Dedifferentiated amniotic fluid mesenchymal stem cell (primary cell): ENCODE measurements around the gene ERI3.
A peak's percentile ranks its signal among the peaks of the same experiment; 100 is the strongest.

ENCODE experiments used
- DNase-seq: peaks from one replicate; pipeline ENCODE4 v3.0.0-alpha.2; 2016; ENCODE audit errors: extremely low spot score

Gene ERI3

DNA sequence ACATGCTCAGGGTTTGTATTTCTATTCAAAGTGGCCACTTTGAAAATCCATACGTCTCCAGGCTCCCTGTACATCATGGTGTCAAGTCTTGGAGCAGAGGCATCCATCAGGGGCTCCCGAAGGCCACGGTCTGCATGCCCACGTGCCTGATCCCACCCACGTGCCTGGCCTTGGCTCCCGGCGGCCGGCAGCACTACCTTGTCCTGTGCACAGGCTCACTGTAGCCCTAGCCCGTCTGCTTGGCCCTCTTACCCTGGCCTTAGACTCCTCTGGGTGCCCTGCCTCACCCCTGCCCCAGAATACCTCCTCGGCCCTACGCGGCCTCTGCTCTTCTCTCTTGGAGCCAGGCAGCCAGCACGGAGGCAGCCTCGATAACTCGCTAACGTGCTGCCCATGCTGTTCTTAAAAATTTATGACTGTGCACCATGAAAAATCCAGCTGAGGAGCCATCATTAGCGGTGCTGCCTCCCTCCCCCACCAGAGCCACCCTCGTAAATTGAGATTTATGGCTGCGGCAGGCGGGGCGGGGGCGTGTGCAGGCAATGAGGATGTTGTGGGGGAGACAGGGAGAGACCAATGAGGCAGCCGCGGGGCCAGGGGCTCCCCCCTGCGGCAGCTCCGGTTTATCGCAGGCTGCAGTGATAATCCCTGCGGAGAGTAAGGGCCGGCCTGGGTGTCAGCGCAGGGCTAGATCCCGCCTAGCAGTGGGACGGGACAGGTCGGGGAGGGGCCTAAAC lies 117.2 kb downstream of the ERI3 start:
- no peak for DNase-seq

DNA sequence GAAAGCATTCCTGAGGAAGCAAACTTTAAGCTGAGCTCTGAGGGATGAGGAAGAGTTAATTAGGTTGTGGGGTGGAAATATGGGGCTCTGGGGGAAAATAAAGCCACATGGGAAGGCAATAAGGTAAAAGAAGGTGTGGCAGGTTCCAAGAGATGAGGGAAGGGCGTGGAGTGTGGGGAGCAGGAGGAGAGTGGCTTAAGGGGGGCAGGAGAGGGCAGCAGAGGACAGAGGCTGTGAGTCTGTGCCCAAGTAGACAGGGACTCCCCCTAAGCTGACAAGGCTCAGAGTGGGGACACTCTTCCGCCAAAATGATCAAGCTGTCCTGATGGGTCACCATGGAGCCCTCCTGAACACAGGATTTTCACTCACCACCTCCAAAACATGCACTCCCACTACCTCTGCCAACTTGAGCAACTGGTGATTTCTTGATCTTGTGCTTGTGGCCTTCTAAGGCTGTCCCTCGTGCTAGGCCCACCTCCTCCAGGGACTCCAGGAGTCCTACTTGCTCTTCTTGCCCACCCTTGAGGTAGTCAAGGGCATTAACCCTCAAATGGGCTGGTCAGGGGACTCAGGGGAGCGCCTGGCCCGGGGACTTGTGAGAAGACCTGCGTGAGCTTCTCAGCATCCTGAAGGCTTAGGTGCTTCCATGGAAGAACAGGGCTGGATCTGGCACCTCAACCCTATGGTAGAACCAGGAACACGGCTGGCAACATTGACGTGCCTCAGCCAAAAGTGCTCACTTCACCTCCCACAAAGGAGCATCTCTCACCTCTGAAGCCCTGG lies 118.4 kb downstream of the ERI3 start:
- no peak for DNase-seq

DNA sequence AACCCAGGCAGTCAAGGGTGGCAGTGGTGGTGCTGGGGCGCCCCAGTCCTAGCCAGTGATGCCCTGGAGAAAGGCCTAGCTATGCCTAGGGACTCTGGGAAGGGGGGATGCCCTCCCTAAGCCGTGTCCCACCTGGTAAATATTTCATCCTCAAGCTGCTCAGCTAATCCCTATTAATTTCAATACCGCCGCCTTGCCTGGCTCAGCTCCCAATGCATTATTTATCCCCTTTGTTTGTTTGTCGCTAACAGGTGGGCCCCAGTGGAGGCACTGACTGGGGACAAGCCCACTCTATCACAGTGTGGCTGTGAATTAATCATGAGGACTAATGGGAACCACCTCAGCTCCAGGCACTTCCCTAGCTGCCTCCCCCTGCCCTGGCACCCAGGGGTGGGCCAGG lies 119.2 kb downstream of the ERI3 start:
- no peak for DNase-seq

DNA sequence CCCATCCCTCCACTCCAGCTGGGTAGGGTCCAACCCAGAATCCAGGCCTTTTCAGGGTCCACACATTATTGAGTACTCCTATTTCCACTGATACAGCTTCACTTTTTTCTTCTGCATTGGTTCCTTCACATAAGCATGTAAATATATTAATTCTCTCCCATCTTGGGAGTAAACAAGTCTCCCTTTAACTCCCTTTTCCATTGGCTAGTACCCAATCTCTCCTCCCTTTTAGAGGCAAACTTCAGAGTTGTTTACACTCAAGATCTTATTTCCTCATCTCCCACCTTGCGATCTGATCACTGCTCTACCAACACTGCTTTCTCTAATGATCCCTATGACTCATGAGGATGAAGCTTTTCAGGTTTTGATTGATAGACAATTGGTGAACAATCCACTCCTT lies 121.5 kb downstream of the ERI3 start:
- DNase-seq = no peak

DNA sequence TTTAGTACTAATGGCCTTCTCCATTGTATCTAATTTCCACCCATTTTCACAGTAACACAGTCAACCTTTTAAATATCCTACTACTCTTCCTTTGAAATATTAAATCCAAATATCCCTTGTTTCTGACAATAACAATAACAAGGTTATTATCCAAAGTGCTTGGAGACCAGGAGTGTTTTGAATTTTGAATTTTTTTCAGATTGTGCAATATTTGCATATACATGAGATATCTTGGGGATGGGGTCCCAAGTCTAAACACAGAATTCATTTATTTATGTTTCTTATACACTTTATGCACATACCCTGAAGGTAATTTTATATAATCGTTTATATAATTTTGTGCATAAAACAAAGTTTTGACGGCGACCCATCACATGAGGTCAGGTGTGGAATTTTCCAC lies 124.3 kb downstream of the ERI3 start:
- no peak for DNase-seq

DNA sequence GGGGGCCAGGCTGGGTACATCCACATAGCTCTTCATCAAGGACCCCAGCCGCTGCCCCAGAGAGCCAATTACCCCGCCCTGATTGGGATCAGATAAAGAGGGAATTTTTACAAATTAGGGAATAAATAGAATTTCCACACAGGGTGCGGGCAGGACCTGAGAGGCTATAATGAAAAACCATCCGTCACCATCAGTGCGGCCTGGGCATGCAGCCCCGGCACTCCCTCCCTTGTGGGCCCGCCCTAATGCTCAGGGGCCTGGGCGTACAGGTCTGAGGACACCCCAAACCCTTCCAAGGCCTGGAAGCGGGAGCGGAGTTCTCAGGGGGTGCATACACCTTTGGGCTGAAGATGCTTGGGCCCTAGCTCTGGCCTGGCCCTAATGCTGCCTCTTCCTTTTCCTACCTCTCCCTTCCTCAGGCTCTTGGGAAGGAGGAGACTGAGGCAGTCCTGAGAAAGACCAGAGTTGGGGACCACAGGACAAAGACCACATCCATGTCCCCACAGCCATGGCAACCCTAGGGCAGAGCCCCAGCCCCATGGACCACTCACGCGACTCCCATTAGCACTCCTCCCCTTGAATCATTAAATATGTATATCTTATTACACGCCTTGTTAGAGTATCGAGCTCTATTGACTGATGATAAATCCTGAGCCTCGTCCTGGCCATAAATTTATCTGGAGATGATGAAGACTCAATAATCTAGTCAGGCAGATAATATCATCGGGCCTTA lies 125.5 kb downstream of the ERI3 start:
- no peak for DNase-seq

DNA sequence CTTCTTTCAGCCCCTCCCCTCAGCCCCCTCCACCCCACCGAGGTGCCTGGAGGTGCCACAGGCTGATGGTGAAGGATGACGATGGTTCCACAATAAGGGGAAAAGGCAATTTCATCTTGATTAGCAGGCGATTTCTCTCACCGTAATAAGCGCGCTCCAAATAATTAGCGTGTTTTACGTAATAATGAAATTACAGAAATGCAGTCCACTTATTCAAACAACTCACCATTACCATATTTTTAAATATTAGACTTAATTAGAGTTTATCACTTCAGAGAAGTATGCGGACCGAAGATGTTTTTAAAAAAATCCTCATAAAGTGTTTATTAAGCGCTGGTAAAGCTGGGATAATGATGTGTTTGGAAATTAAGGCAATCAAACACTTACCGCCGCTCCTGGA lies 126.8 kb downstream of the ERI3 start:
- DNase-seq = no peak

DNA sequence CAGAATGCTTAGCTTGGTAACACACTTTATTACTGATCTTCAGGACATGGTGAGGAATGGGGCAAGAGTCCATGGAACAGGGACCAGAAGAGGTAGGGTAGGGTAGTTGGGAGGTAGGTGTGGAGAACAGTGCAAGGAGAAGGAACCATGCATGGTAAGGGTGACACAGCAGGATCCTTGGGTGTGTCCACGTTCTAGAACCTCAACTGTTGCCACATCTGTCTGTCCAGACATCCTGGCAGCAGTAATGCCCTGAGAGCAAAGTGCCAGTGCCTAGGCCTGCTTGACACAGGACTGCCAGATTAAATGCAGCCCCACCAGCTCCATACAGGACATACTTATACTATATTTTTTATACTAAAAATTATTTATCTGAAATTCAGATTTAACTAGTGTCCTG lies 127.8 kb downstream of the ERI3 start:
- no peak for DNase-seq

DNA sequence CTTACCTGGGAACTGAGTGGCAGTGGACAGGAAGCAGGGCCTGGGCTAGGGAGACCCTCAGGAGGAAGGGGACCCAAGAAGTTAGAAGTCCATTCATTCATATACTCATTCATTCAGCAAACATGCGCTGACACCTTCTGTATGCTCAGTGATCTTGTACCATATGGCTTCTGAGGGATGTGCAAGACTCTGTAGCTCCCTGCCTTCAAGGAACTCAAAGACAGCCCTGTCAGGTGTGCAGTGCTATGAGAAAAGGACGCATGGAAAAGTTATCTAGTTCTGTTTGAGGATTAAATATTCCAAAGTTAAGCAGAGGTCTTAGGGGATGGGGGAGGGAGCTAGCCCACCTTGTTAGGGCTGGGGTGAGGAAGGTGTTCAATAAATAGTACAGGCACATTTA lies 129.3 kb downstream of the ERI3 start:
- DNase-seq = no peak

DNA sequence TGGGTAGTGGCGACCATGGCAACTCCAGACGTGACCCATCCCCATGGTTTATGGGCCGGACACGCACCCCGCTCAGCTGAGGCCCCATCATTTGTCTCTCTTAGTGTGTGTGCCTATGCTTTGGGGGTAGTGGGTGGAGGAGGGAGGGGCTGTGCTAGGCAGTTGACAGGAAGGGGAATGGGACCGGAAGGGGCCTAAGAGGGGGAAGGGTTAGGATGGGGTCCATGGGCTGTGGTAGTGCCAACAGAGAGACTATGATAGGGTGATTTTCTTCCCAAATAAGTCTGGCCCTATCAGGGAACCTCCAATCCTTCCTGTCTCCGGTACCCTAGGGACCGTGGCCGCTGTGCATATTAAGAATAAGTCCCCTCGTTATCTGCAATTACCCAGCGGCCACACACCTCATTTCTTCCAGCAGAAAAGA lies 131.9 kb downstream of the ERI3 start:
- no peak for DNase-seq

DNA sequence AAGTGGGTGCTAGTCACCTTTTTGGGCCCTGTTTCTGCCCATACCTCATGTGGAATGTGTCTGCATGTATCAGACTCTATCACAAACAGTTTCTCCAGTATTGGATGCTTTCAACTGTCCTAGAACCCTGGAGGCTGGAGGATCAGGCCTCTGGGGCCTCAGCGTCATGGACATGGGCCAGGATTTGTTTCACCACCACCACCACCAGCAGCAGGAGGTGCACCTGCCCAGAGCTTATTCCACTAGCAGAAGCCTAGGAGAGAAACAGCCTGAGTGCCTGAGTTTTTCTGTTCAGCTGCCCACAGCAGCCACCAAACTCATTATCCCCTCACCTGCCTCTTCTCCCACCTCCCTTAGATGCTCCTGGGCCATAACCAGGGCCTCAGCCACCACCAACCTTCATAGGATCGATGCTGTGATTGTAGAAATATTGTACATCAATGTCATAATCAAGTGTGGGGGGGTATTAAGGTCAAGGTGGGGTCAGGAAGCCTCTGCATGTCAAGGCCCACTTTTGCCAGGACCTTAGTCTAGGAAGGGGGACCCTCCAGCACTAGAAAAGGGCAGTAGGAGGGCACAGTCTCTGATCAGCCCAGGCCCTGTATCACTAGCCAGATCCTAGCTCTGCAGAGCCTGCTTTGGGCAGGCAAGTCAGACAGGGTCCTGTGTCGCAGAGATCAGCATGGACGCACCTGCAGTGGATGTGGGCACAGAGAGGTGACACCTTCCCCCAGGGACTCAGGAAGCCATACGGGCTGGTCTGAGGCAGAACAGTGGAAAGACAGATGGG lies 132.5 kb downstream of the ERI3 start:
- no peak for DNase-seq

DNA sequence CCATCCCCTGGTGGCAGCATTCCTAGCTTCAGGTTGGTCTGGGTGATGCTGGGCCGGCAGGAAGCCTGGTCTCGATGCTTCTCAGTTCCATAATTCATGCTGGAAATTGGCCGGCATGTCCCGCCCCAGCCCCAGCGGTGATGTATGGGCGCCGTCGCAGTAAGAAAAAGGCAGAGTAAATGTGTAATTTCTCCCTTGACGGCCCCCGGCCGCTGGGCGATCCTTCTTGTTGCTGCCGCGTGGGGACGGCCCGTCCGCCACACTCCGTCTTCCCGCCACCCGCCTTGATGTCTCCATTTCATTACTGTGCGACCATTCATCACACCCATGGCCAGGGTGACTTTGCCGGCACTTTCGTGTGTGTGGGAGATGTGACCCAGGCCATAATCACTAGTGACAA lies 133.3 kb downstream of the ERI3 start:
- no peak for DNase-seq

DNA sequence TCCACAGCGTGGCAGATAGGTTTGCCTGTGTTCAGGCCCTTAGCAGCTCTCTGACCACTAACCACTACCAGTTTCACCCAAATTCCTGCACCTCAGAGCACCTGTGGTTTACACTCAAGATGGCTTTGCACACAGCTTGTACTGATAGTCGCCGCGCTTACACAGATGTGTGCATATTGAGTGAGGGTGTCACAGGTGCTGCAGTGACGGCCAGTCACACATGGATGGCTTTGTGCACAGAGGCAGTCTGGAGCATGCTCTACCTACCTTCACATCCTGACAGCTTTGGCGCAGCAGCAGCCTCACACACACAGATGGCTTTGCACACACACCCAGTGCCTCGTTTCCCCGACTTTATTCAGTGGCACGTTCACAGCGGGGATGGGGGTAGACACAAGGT lies 134.3 kb downstream of the ERI3 start:
- DNase-seq = no peak

DNA sequence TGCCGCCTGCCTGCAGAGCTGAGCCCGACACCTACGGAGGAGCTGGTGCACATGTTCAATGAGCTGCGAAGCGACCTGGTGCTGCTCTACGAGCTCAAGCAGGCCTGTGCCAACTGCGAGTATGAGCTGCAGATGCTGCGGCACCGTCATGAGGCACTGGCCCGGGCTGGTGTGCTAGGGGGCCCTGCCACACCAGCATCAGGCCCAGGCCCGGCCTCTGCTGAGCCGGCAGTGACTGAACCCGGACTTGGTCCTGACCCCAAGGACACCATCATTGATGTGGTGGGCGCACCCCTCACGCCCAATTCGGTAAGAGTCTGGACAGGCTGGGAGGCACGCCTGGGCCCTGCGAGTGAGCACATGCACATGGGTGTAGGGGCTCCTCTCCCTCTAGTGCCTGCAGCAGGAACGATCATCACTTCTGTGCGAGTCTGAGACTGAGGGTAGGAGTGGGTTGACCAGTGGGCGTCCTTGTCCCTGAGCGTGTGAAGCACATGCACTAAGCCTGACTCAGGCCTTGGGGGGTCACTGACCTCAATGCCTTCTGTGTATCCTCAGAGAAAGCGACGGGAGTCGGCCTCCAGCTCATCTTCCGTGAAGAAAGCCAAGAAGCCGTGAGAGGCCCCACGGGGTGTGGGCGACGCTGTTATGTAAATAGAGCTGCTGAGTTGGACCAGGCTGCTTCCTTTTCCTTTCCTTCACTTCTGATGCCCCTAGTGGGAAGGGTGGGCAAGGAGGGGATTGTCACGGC lies 134.9 kb downstream of the ERI3 start:
- no peak for DNase-seq

DNA sequence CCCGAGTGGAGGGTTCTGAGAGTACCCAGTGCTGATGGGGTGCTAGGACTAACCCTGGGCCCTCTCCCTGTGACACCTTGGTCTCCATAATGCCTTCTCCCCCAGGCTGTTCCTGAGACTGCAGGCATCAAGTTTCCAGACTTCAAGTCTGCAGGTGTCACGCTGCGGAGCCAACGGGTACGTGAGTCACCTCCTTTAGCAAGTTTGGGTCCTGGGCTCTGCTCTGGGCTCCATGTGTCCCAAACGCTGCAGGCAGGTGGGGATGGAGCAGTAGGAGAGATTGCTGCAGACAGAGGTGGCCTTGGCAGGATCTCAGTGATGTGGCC lies 135.8 kb downstream of the ERI3 start:
- no peak for DNase-seq

DNA sequence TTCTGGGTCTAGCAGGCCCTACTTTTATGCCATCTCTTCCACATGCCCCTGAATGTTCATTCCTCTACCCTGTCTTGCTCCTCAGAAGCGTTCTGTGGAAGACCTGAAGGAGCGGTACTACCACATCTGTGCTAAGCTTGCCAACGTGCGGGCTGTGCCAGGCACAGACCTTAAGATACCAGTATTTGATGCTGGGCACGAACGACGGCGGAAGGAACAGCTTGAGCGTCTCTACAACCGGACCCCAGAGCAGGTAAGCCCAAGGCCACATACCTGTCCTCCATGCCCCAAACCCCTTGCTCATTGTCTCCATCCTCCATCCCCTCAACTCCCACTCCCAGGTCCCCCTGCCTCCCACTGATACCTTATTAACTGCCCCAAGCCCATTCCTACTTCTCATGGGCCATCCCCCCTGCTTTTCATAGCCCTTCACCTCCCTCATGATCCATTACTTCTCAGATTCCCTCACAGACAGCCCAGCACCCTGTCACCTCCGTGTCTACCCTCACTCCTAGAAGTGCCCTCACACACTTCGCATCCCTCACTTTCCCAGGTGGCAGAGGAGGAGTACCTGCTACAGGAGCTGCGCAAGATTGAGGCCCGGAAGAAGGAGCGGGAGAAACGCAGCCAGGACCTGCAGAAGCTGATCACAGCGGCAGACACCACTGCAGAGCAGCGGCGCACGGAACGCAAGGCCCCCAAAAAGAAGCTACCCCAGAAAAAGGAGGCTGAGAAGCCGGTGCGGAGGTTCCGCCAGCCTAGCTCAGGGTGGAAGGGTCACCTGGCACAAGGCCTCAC lies 136.4 kb downstream of the ERI3 start:
- DNase-seq = no peak

DNA sequence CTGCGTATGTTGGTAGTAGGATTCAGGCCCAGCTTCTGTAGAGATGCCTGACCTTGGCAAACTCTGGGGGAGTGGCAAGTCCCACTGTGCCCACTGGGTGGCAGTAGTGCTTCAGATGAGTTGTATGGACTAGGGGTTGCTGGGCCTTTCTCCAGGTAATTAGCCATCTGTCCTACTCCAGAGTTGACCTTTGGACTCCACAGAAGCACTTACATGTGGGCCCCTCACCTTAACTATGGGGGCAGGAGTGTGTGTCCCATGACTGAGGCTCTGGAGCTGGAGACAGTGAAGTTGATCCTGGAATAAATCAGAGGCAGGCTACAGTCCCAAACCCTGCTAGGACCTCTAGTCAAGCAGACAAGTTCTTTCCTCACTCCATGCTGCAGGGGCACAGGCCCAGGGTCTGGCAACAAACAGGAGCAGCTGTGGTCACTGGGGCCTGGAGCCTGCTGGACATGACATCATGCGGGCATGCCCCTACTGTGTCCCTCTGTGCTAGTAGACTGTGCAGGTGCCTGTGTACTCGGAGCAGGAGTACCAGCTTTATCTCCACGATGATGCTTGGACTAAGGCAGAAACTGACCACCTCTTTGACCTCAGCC lies 137.1 kb downstream of the ERI3 start:
- DNase-seq = peak; percentile 31

DNA sequence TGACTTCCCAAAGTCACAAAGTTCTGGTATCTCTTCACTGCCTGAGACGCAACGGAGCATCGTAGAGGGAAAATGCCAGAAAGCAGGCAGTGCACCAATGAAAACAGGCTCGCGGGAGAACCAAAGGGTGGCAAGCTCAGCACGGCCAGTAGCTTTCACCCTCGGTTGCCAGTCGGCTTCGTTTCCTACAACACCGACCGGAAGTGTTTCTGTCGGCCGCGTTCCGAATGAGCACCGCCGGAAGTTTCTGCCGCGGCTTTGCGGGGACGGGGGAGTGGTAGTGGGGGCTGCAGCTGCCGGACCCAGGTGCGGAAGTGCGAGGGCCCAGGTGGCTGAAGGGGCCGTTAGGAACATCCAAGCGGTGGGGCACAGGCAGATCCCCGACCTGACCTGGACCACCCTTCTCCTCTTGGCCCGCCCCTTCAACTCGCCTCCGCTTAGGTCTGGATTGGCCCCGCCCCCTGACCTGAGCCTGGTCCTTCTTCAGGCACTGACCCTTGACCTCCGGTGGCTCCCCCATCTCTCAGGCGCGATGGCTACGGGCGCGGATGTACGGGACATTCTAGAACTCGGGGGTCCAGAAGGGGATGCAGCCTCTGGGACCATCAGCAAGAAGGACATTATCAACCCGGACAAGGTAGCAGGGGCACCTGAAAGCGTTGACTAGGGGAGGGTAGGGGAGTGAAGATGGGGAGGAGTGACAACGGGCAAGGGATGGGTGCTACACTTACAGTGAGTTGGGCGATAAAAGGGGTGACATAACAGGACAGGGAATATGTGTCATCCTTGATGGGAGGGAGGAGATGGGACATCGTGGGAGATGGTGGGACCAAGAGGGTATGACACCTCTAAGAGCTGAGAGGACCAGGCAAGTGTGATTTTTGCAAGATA lies 141.6 kb downstream of the ERI3 start, which contains the start of gene DMAP1:
Gene DMAP1, plus strand, starts transcription at position 250 of the 891 bp plus-strand sequence. Its CDS starts 283 bp downstream, at position 533.
- peak; percentile 89 for DNase-seq
